SK-N-SH (cell line): ENCODE measurements around the gene MYO1B. TPM values are rescaled to one million over a fixed set of nuclear protein-coding genes. Genes with fewer than 3 reads are reported as not detected.

Experiments
- CTCF ChIA-PET: fragments of 300-600, 350-600 bp; formaldehyde crosslinking; extraction: SDS; loops from one replicate; lab custom pipeline; 2021; lab: Yijun Ruan, JAX
- POLR2A ChIA-PET: fragments of 350-600 bp; sonication (Branson Sonifier 250); formaldehyde crosslinking; extraction: SDS; loops from one replicate; lab custom pipeline; 2020; ENCODE audit warnings: antibody characterized with exemption, inconsistent platforms; lab: Yijun Ruan, JAX
- DNase-seq: peaks from one replicate; pipeline ENCODE4 v3.0.0; 2012
- H2AFZ ChIP-seq: fragments of 200-600 bp; sonication (generic); 2 replicates; pipeline ENCODE4 v1.8.1; 2016; ENCODE audit warnings: antibody characterized with exemption, mild to moderate bottlenecking, low read depth
- H3F3A ChIP-seq: fragments of 200-600 bp; sonication (generic); replicated peaks from 2 replicates; pipeline ENCODE3; 2016; ENCODE audit warnings: antibody characterized with exemption, mild to moderate bottlenecking; ENCODE audit not compliant: insufficient read depth
- H3K27ac ChIP-seq, 2 experiments: fragments of 200-500 bp in 1 of 2; fragments of 200-600 bp in 1 of 2; sonication (Bioruptor generic) in 1 of 2; sonication (generic), shearing (Covaris generic) in 1 of 2; 2 replicates each; pipeline versions ENCODE4 v1.5.1 to v1.6.1; 2014 to 2016; ENCODE audit warnings: low read depth in 2 of 2, inconsistent platforms in 1 of 2, low read length in 1 of 2, mild to moderate bottlenecking in 1 of 2, mixed read lengths in 1 of 2
- H3K27me3 ChIP-seq: fragments of 200-600 bp; sonication (generic), shearing (Covaris generic); 2 replicates; pipeline ENCODE4 v1.6.1; 2016; ENCODE audit warnings: mixed run types; ENCODE audit not compliant: insufficient read depth
- H3K36me3 ChIP-seq, 2 experiments: fragments of 200-500 bp in 1 of 2; fragments of 200-600 bp in 1 of 2; sonication (Bioruptor generic) in 1 of 2; sonication (generic) in 1 of 2; replicated peaks in 1 of 2; 2 replicates each; pipeline versions ENCODE3 to v1.5.1; 2014 to 2016; ENCODE audit warnings: low read length in 1 of 2, mild to moderate bottlenecking in 1 of 2; ENCODE audit not compliant: insufficient read depth in 2 of 2, control insufficient read depth in 1 of 2
- H3K4me1 ChIP-seq, 2 experiments: fragments of 200-500 bp in 1 of 2; fragments of 200-600 bp in 1 of 2; sonication (Bioruptor generic) in 1 of 2; sonication (generic), shearing (Covaris generic) in 1 of 2; 2 replicates each; pipeline versions ENCODE4 v1.5.1 to v1.6.1; 2014 to 2016; ENCODE audit warnings: low read depth in 1 of 2, low read length in 1 of 2, mixed run types in 1 of 2; ENCODE audit not compliant: insufficient read depth in 2 of 2, control insufficient read depth in 1 of 2
- H3K4me2 ChIP-seq: fragments of 200-600 bp; sonication (generic), shearing (Covaris generic); 2 replicates; pipeline ENCODE4 v1.6.1; 2017; ENCODE audit warnings: mixed run types
- H3K4me3 ChIP-seq, 2 experiments: fragments of 200-500 bp in 1 of 2; fragments of 200-600 bp in 1 of 2; sonication (Bioruptor generic) in 1 of 2; sonication (generic), shearing (Covaris generic) in 1 of 2; 2 replicates each; pipeline versions ENCODE4 v1.5.1 to v1.8.1; 2014 to 2016; ENCODE audit warnings: low read depth in 2 of 2, inconsistent platforms in 1 of 2, low read length in 1 of 2, mild to moderate bottlenecking in 1 of 2, mixed read lengths in 1 of 2, moderate library complexity in 1 of 2
- H3K79me2 ChIP-seq: fragments of 200-600 bp; sonication (generic); 2 replicates; pipeline ENCODE4 v1.8.1; 2017; ENCODE audit warnings: mild to moderate bottlenecking; ENCODE audit not compliant: insufficient read depth
- H3K9ac ChIP-seq: fragments of 200-600 bp; sonication (generic); 2 replicates; pipeline ENCODE4 v1.6.1; 2017; ENCODE audit warnings: mixed run types
- H3K9me2 ChIP-seq: fragments of 200-600 bp; sonication (generic); 2 replicates; pipeline ENCODE4 v1.6.1; 2017; ENCODE audit warnings: mixed run types
- H3K9me3 ChIP-seq: fragments of 200-600 bp; sonication (generic); 2 replicates; pipeline ENCODE4 v1.6.1; 2017; ENCODE audit warnings: mixed run types, mild to moderate bottlenecking, moderate library complexity
- H4K20me1 ChIP-seq: fragments of 200-600 bp; sonication (generic); 2 replicates; pipeline ENCODE4 v1.6.1; 2017; ENCODE audit warnings: mild to moderate bottlenecking, mixed run types; ENCODE audit not compliant: insufficient read depth
- ELF1 ChIP-seq: IDR thresholded peaks from 2 replicates; pipeline ENCODE4 v1.4.0; 2012
- FOXJ3 ChIP-seq: sonication (generic); formaldehyde crosslinking; IDR thresholded peaks from 2 replicates; pipeline ENCODE4 v1.5.1; 2020; ENCODE audit warnings: mild to moderate bottlenecking, missing genetic modification reagents
- FOXM1 ChIP-seq: IDR thresholded peaks from 2 replicates; pipeline ENCODE4 v1.4.0; 2012; ENCODE audit warnings: low read depth, mild to moderate bottlenecking
- MEF2A ChIP-seq: IDR thresholded peaks from 2 replicates; pipeline ENCODE4 v1.4.0; 2012; ENCODE audit warnings: low read depth, borderline replicate concordance
- NFIC ChIP-seq: IDR thresholded peaks from 2 replicates; pipeline ENCODE4 v1.4.0; 2012; ENCODE audit warnings: borderline replicate concordance
- POLR2AphosphoS5 ChIP-seq: IDR thresholded peaks from 2 replicates; pipeline ENCODE4 v1.6.1; 2012; ENCODE audit warnings: low read depth, low read length
- RAD21 ChIP-seq: IDR thresholded peaks from 2 replicates; pipeline ENCODE4 v1.6.1; 2012; ENCODE audit warnings: mild to moderate bottlenecking, low read length
- RCOR1 ChIP-seq: fragments of 150-350 bp; IDR thresholded peaks from 2 replicates; pipeline ENCODE4 v1.6.1; 2017; ENCODE audit warnings: antibody characterized with exemption, low read length
- TCF12 ChIP-seq: IDR thresholded peaks from 2 replicates; pipeline ENCODE4 v1.4.0; 2012
- TEAD4 ChIP-seq: IDR thresholded peaks from 2 replicates; pipeline ENCODE4 v1.4.0; 2012; ENCODE audit warnings: mild to moderate bottlenecking, borderline replicate concordance; ENCODE audit not compliant: insufficient read depth
- YY1 ChIP-seq: IDR thresholded peaks from 2 replicates; pipeline ENCODE4 v1.4.0; 2012; ENCODE audit warnings: low read depth, mild to moderate bottlenecking
- WGBS: methylation state at CpG from one replicate; pipeline ENCODE4 v1.1.6; 2017; ENCODE audit warnings: low lambda C conversion rate; 5-methylcytosine and 5-hydroxymethylcytosine counted together
- polyA plus RNA-seq, 3 experiments: library from polyadenylated mRNA; depleted of rRNA; stranded (reverse); fragments of >200 nt; gene quantifications; 2 replicates each; pipeline ENCODE4 v1.2.3, GENCODE V29; 2012
- TF ChIP-seq, protein P1 (sequence below): IDR thresholded peaks from 2 replicates; pipeline ENCODE4 v1.4.0; 2012; ENCODE audit warnings: low read depth
- TF ChIP-seq, protein P2 (sequence below): IDR thresholded peaks from 2 replicates; pipeline ENCODE4; 2012
- TF ChIP-seq, protein P3 (sequence below): fragments of 150-350 bp; IDR thresholded peaks from 2 replicates; pipeline ENCODE4 v1.6.1; 2016; ENCODE audit warnings: mild to moderate bottlenecking, low read depth, low read length
- TF ChIP-seq, protein P4 (sequence below): fragments of 200-600 bp; sonication (generic); IDR thresholded peaks from 2 replicates; pipeline ENCODE4 v1.6.1; 2017; ENCODE audit warnings: antibody characterized with exemption, mild to moderate bottlenecking, moderate library complexity
- TF ChIP-seq, protein P5 (sequence below): IDR thresholded peaks from 2 replicates; pipeline ENCODE4 v1.6.1; 2012; ENCODE audit warnings: mild to moderate bottlenecking, low read depth, low read length, moderate library complexity
- TF ChIP-seq, protein P6 (sequence below): IDR thresholded peaks from 2 replicates; pipeline ENCODE4 v1.4.0; 2012; ENCODE audit warnings: low read depth, borderline replicate concordance

Gene MYO1B
- polyA plus RNA-seq, 1 of the 3 experiments (the other 2 are of a cell fraction): 20.2 TPM

DNA sequence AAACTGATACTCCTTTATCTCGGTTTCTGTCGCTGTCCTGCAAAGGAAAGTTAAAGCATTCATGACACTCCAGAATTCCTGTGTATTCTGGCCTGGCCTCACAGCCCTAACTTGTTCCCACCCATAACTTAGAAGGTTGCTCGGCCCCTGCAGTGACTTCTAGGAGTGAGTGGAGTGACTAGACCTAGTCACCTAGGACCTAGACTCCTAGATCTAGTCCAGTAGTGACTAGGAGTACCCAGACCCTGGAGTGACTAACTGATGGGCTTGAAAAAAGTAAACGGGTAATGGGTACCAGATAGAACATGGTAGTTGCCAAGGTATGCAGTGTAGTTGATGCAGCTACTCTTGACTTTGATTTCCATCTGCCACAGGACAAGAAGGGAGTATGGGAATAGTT, 181.8 kb downstream of the MYO1B start:
- 79% methylated on average over 4 of the region's 4 CpGs for WGBS
- Histone ChIP-seq H4K20me1 (no peaks in the 10 kb centered on the region), H3K4me3 (no peak overlapping the region), H2AFZ (no peak overlapping the region), H3K36me3 (peaks cover 36% of the 10 kb centered on the region in 2 experiments), H3K9me2 (no peaks in the 10 kb centered on the region), H3K4me1 (no peaks in the 10 kb centered on the region), H3K9me3 (no peaks in the 10 kb centered on the region), H3K27ac (no peak overlapping the region)
- POLR2A ChIA-PET: no interaction called here
- TF ChIP-seq POLR2AphosphoS5: 0 out of 2 replicates have a peak, but pooled peaks have one; percentile 17
- no peak for TF ChIP-seq TEAD4
- TF ChIP-seq, all 33 proteins: peak for 1
- no peaks in the 10 kb centered on the region for H3K79me2 ChIP-seq
- H3K9ac ChIP-seq: no peak overlapping the region
- DNase-seq: no peak
- CTCF ChIA-PET: interaction anchor here (1.1 to 1.2 kb wide), 2 partner anchors 17 to 75 kb away, joined by 3 read pairs; no protein-coding TSS in a partner anchor
- no peak overlapping the region for H3K4me2 ChIP-seq
- H3K27me3 ChIP-seq: no peaks in the 10 kb centered on the region
- H3F3A ChIP-seq: no peaks in the 10 kb centered on the region

DNA sequence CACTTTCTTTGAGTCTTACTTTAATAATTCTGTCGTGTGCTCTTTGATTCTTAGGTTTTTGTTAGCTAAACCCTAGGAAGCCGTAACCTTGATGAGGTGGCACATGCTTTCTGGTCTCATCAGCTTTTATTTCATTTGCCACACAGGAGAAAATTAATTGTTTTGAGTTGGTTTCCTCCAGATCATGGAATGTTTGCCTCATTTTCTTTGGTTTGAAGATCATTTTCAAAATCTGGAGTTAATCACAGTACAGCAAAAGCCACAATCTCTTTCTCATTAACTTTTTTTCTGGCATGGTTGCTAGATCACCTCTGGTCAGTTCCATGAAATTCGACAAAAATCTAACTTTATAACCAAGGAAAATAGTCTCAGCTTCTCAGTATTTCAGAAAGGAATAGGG, 182.9 kb downstream of the MYO1B start:
- Histone ChIP-seq H3K36me3 (peaks cover 28 to 29% of the 10 kb centered on the region in 2 experiments), H3K4me1 (no peaks in the 10 kb centered on the region), H3K9me3 (no peaks in the 10 kb centered on the region), H2AFZ (no peak overlapping the region), H3F3A (no peaks in the 10 kb centered on the region), H4K20me1 (no peaks in the 10 kb centered on the region), H3K27ac (no peak overlapping the region), H3K4me2 (no peak overlapping the region), H3K27me3 (no peaks in the 10 kb centered on the region), H3K4me3 (no peak overlapping the region), H3K9me2 (no peaks in the 10 kb centered on the region), H3K9ac (no peak overlapping the region), H3K79me2 (no peaks in the 10 kb centered on the region)
- TF ChIP-seq, protein P1, sequence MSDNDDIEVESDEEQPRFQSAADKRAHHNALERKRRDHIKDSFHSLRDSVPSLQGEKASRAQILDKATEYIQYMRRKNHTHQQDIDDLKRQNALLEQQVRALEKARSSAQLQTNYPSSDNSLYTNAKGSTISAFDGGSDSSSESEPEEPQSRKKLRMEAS: no peak
- TF ChIP-seq YY1: no peak
- TF ChIP-seq RCOR1: no peak
- no peak for TF ChIP-seq RAD21
- no peak for TF ChIP-seq FOXM1
- TF ChIP-seq, protein P2, sequence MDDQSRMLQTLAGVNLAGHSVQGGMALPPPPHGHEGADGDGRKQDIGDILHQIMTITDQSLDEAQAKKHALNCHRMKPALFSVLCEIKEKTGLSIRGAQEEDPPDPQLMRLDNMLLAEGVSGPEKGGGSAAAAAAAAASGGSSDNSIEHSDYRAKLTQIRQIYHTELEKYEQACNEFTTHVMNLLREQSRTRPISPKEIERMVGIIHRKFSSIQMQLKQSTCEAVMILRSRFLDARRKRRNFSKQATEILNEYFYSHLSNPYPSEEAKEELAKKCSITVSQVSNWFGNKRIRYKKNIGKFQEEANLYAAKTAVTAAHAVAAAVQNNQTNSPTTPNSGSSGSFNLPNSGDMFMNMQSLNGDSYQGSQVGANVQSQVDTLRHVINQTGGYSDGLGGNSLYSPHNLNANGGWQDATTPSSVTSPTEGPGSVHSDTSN: no peak
- no peak for TF ChIP-seq TCF12
- TF ChIP-seq NFIC: no peak
- TF ChIP-seq, protein P3, sequence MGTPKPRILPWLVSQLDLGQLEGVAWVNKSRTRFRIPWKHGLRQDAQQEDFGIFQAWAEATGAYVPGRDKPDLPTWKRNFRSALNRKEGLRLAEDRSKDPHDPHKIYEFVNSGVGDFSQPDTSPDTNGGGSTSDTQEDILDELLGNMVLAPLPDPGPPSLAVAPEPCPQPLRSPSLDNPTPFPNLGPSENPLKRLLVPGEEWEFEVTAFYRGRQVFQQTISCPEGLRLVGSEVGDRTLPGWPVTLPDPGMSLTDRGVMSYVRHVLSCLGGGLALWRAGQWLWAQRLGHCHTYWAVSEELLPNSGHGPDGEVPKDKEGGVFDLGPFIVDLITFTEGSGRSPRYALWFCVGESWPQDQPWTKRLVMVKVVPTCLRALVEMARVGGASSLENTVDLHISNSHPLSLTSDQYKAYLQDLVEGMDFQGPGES: no peak
- TF ChIP-seq FOXJ3: no peak
- TF ChIP-seq, protein P4, sequence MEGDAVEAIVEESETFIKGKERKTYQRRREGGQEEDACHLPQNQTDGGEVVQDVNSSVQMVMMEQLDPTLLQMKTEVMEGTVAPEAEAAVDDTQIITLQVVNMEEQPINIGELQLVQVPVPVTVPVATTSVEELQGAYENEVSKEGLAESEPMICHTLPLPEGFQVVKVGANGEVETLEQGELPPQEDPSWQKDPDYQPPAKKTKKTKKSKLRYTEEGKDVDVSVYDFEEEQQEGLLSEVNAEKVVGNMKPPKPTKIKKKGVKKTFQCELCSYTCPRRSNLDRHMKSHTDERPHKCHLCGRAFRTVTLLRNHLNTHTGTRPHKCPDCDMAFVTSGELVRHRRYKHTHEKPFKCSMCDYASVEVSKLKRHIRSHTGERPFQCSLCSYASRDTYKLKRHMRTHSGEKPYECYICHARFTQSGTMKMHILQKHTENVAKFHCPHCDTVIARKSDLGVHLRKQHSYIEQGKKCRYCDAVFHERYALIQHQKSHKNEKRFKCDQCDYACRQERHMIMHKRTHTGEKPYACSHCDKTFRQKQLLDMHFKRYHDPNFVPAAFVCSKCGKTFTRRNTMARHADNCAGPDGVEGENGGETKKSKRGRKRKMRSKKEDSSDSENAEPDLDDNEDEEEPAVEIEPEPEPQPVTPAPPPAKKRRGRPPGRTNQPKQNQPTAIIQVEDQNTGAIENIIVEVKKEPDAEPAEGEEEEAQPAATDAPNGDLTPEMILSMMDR: no peak
- no peak for TF ChIP-seq MEF2A
- TF ChIP-seq, protein P5, sequence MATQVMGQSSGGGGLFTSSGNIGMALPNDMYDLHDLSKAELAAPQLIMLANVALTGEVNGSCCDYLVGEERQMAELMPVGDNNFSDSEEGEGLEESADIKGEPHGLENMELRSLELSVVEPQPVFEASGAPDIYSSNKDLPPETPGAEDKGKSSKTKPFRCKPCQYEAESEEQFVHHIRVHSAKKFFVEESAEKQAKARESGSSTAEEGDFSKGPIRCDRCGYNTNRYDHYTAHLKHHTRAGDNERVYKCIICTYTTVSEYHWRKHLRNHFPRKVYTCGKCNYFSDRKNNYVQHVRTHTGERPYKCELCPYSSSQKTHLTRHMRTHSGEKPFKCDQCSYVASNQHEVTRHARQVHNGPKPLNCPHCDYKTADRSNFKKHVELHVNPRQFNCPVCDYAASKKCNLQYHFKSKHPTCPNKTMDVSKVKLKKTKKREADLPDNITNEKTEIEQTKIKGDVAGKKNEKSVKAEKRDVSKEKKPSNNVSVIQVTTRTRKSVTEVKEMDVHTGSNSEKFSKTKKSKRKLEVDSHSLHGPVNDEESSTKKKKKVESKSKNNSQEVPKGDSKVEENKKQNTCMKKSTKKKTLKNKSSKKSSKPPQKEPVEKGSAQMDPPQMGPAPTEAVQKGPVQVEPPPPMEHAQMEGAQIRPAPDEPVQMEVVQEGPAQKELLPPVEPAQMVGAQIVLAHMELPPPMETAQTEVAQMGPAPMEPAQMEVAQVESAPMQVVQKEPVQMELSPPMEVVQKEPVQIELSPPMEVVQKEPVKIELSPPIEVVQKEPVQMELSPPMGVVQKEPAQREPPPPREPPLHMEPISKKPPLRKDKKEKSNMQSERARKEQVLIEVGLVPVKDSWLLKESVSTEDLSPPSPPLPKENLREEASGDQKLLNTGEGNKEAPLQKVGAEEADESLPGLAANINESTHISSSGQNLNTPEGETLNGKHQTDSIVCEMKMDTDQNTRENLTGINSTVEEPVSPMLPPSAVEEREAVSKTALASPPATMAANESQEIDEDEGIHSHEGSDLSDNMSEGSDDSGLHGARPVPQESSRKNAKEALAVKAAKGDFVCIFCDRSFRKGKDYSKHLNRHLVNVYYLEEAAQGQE: no peak
- TF ChIP-seq, protein P6, sequence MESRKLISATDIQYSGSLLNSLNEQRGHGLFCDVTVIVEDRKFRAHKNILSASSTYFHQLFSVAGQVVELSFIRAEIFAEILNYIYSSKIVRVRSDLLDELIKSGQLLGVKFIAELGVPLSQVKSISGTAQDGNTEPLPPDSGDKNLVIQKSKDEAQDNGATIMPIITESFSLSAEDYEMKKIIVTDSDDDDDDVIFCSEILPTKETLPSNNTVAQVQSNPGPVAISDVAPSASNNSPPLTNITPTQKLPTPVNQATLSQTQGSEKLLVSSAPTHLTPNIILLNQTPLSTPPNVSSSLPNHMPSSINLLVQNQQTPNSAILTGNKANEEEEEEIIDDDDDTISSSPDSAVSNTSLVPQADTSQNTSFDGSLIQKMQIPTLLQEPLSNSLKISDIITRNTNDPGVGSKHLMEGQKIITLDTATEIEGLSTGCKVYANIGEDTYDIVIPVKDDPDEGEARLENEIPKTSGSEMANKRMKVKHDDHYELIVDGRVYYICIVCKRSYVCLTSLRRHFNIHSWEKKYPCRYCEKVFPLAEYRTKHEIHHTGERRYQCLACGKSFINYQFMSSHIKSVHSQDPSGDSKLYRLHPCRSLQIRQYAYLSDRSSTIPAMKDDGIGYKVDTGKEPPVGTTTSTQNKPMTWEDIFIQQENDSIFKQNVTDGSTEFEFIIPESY: no peak
- TF ChIP-seq ELF1: no peak
- ChIA-PET CTCF (interaction anchor here (0.6 to 1.5 kb wide), 3 partner anchors 16 to 210 kb away, joined by 3 to 4 read pairs (median 3); no protein-coding TSS in a partner anchor), POLR2A (interaction anchor here (0.5 to 1.2 kb wide), 2 partner anchors 9 to 60 kb away, joined by 3 to 4 read pairs; no protein-coding TSS in a partner anchor)
- DNase-seq: no peak
- WGBS: 83% methylated on average over 3 of the region's 3 CpGs
